AG20443 (cell line): ENCODE results near the gene BIN1.

Source experiments
- DNase-seq: peaks from one replicate; pipeline ENCODE4 v3.0.0; 2012; ENCODE audit warnings: low spot score, mixed read lengths

Gene BIN1

DNA sequence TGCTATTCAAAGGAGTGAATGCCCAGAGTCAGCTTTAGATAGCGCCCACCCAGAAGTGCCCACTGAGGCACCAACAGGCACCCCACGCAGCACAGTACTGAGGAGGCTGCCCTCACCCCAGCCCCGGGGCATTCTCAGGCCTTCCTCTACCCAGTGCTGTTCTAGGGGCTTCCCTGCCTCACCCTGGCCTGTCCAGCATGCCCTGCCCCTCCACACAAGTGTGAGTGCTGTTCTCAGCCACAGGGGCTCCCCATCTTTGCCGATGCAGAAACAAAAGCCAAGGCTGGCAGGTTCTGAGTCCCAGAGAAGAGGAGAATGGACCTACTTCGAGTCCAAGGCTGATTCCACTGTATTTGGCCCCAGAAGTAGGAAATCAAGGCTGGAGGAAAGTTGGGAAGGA, 15.8 kb downstream of the BIN1 start:
- DNase-seq: no peak

DNA sequence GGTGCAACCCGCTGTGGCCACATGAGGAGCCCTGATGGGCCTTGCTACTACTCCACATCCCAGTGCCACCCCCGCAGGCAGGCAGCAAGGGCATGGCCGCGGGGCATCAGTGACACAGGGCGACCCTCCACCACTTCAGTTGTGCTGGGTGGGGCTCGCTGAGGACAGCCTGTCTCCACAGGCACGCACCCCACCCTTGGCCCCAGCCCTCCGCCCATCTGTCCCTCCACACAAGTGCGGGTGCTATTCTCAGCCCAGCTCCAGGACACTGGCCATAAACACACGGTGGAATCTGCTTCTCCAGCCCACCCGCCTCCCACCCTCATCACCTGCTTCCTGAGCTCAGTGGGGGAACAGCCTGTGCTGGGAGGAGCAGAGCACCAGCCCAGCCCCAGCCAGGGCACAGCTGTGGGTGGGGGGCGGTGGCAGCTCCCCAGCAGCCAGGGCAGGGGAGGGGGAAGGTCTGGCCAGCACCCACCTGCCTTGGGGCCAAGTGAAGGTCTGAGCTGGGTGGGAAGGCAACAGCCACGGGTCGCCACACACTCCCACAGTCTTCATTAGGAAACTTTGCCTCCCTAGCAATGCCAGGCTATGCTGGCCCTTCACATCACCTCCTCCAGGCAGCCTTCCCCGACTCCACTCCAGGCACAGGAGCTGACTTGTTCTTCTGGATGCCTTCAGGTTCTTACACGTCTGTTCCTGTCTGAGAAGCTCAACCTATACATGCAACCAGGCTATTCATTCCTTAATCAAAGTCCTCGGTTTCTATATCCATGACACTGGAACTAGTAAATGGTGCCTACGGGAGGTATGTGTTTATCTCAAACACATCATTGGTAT, 16.5 kb downstream of the BIN1 start:
- no peak for DNase-seq

- no peak for DNase-seq
Observed at GRCh38 chr2:127089478-127090235, 17.3 kb downstream of the BIN1 start.

GRCh38 chr2:127088706-127089105, 18.2 kb downstream of the BIN1 start:
- DNase-seq: no peak

- DNase-seq: no peak
Observed at GRCh38 chr2:127087791-127088495, 19.0 kb downstream of the BIN1 start.

DNA sequence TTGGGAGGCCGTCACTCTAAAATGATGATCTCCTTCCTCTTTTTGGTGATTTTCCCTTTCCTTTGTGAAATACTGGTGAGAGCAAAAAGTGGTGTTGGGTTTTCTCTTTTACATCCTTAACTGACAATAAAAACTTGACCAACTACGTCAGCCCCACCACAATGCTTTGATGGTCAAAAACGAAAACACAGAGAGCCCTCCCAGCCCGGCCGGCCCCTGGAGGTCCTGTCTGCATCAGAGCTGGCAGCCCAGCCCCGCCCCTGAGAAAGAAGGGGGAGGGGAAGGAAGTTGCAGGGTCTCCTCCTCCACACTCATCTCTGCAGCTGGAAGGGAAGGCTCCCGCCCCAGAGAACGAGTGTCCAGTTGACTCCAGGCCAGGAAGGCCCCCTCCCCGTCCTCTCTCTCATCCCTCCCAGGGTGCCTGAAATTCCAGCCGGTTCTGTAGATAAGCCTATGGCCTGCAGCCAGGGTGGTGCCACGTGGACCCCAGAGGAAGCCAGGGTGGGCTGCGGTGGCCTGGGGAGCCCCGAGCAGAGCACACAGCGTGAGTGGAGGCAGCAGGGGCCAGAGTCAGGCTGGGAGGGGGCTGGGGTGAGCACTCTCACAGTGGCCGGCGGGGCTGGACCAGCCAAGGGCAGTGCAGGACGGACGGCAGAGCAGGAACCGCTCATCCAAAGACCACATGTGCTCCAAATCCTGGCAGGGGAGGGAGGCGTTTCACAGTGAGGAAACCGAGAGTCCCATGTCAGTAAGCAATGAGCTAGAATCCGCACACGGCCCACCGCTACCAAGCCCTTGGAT, 19.8 kb downstream of the BIN1 start:
- DNase-seq: peak; percentile 57

GRCh38 chr2:127085317-127085681, 21.7 kb downstream of the BIN1 start:
- no peak for DNase-seq

- peak; percentile 24 for DNase-seq
Observed at GRCh38 chr2:127084611-127085316, 22.2 kb downstream of the BIN1 start.

- DNase-seq: peak; percentile 95
Observed at GRCh38 chr2:127083819-127084503, 23.0 kb downstream of the BIN1 start.

GRCh38 chr2:127082974-127083373, 24.0 kb downstream of the BIN1 start:
- DNase-seq: no peak

DNA sequence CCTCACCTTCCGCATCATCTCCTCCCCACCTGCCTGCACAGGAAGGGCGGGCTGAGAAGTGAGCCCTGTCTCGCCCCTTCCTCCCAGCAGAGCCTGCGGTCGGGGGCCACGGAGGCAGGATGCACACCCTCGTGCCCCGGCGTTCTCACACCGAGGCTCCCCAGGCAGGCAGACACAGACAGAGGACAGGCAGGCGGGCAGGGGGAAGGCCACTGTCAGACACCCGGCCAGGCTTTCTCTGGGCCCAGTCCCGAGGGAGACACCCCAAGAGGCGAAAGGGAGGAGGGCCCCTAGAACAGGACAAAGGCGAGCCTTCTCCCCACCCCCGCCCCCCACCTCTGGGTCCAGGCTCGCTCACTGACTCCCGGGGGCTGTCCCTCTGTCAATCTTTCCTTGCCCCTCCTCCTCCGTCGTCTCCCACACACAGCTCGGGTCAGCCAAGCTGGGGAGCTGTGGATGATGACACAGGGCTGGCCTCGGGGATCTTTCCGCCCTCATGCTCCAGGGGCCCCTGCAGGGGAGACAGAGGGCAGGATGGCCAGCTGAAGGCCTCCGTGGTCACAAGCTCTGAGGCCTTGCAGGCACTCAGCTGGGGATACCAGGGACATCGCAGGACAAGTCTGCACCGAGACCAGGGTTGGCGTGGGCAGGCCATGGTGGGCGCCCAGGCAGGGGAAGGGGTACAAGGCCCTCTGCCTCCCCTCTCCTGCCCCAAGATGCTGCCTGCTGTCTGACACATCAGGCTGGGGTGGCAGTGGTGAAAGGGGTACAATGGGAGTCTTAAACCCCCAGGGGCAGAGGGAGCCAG, 24.9 kb downstream of the BIN1 start:
- no peak for DNase-seq

- DNase-seq: no peak
Observed at GRCh38 chr2:127080938-127081755, 25.8 kb downstream of the BIN1 start.

DNA sequence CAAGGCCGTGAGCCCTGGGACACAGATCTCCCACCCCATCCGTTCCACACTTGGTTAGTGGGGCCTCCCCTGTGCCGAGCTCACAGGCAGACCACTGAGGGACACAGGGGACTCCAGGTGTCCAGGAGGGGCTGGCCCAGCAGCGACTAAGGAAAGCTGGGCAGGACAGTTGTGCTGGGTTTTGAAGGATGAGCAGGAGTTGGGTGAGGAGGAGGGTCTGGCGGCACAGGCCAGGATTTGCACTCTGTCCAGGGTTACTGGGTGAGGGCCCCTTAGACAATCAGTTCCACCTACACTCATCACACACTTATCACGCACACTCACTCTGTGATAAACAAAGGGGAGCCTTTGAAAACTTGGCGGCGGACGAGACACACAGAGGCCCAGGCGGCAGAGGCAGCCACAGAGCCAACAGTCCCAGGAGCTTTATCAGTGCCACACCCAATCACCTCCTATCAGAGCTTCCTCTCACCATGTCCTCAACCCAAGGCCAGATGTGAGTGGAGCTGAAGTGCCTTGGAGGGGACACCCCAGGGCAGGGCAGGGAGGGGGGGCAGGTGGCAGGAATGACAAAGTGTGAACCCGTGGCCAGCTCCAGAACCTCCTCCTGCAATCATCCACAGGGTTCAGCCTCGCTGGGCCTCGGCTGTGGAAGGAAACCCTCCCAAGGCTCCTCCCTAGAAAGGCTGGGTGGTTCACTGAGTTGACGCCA, 26.6 kb downstream of the BIN1 start:
- DNase-seq: no peak

DNA sequence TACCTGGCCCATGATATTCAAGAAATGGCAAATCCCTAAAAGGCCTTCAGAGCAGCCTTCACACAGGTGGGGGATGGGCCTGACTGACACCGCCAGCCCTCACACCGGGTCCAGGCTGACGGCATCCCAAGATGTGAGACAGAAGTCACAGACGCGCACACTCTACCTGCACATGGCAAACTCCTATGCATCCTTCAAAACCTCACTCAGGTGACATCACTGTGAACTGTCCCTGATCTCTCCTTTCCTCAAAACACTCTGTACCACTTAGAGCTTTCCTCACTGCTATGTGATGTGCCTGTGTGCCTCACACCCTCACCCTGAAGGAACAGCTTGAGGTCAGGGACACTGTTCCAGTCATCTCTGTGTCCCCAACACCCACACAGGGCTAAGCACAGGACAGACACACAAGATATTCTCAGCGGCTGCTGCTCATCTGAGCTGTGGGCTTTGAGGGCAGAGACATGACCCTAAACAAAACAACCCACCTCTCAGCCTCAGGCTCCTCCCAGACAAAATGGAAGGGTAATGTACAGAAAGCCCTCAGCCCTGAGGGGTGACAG, 27.5 kb downstream of the BIN1 start:
- DNase-seq: no peak

DNA sequence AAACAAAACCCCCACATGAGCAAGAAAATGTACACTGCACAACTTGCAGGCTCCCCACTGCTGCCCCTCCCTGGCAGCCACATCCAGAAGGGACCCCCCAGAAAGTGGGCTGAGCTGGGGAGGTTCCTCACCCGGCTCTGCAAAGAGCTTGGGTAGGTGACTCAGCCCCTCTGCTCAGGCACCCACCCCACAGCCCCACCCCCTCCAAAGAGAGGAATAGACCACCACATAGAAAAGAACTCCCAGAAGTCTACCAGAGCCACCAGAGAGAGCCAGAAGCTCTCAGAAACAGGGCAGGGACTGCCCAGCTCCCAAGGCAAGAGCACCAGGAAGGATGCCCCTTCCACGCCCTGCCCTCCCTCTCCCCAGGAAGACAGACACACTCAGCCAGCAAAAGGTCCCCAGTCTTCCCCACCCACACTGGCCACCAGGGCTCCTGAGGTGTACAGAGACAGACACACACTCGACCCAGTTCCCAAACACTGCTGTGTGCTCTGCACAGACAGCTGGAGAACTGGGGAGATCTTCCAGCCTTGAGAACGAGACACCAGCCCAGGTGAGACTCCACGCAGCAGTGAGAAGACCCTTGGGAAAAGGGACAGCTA, 28.2 kb downstream of the BIN1 start:
- no peak for DNase-seq

GRCh38 chr2:127078028-127078427, 28.9 kb downstream of the BIN1 start:
- DNase-seq: no peak

GRCh38 chr2:127076924-127077323, 30.0 kb downstream of the BIN1 start:
- no peak for DNase-seq

GRCh38 chr2:127076290-127076689, 30.7 kb downstream of the BIN1 start:
- no peak for DNase-seq
